K562 (cell line): ENCODE results near the gene CTNNA3. TPM values are rescaled to one million over a fixed set of nuclear protein-coding genes. Genes with fewer than 3 reads are reported as not detected.

Source experiments
- ATAC-seq: fragments of 200-7000 bp; cut with Tn5 transposase; 3 replicates; pipeline ENCODE4 v1.9.1; 2020; ENCODE audit warnings: moderate library complexity
- BruUV-seq: library from RNA; stranded (reverse); fragments of 400-500 nt; replicated peaks from 2 replicates; lab custom pipeline; 2021; lab: Mats Ljungman, UMichigan
- CTCF ChIA-PET: fragments of 300-600 bp; formaldehyde crosslinking; extraction: SDS; loops from one replicate; lab custom pipeline; 2021; ENCODE audit warnings: low intra/inter-chr PET ratio; lab: Yijun Ruan, JAX
- POLR2A ChIA-PET: fragments of 300-600, 350-650 bp; sonication (Branson Sonifier 250); formaldehyde crosslinking; extraction: SDS; loops from one replicate; lab custom pipeline; 2021; ENCODE audit warnings: antibody characterized with exemption, inconsistent platforms; lab: Yijun Ruan, JAX
- DNase-seq, 4 experiments: peaks; one replicate each; pipeline versions ENCODE4 v3.0.0 to v3.0.0-alpha.2; 2011 to 2018; ENCODE audit warnings: low spot score in 3 of 4, mixed read lengths in 3 of 4; ENCODE audit errors: extremely low read depth in 1 of 4
- FAIRE-seq: peaks from 2 replicates; lab custom pipeline; 2011; peaks lifted over from hg19 to GRCh38; lab: Jason Lieb, UNC
- H2AFZ ChIP-seq: 2 replicates; pipeline ENCODE4 v1.6.0; 2011; ENCODE audit warnings: low read depth, low read length, control low read depth, inconsistent platforms
- H3K27ac ChIP-seq: fragments of 200-600 bp; 3 replicates; pipeline ENCODE4 v1.8.0; 2011; ENCODE audit warnings: low read depth, mild to moderate bottlenecking, control low read depth, inconsistent platforms, low read length, moderate library complexity, mixed read lengths; ENCODE audit errors: extremely low read depth
- H3K27me3 ChIP-seq, 2 experiments: fragments of 300-600 bp in 1 of 2; 2 replicates in 1 of 2; 3 replicates in 1 of 2; pipeline versions ENCODE4 v1.6.0 to v1.8.0; 2011; ENCODE audit warnings: inconsistent platforms in 2 of 2, low read length in 2 of 2, mild to moderate bottlenecking in 1 of 2, mixed read lengths in 1 of 2, moderate library complexity in 1 of 2; ENCODE audit not compliant: control insufficient read depth in 2 of 2, insufficient read depth in 2 of 2
- H3K36me3 ChIP-seq: fragments of 300-600 bp; 3 replicates; pipeline ENCODE4 v1.8.0; 2011; ENCODE audit warnings: mild to moderate bottlenecking, low read length, inconsistent platforms; ENCODE audit not compliant: control insufficient read depth, insufficient read depth
- H3K4me1 ChIP-seq, 2 experiments: fragments of 200-600 bp in 1 of 2; replicated peaks in 1 of 2; 2 replicates in 1 of 2; 3 replicates in 1 of 2; pipeline versions ENCODE4 v1.5.1 to v1.8.0; 2011; ENCODE audit warnings: inconsistent platforms in 2 of 2, low read length in 2 of 2, mild to moderate bottlenecking in 1 of 2, mixed read lengths in 1 of 2, moderate library complexity in 1 of 2; ENCODE audit not compliant: control insufficient read depth in 2 of 2, insufficient read depth in 2 of 2
- H3K4me2 ChIP-seq: 2 replicates; pipeline ENCODE4 v1.6.1; 2011; ENCODE audit warnings: low read length, control low read depth, inconsistent platforms, mixed read lengths; ENCODE audit not compliant: insufficient read depth
- H3K4me3 ChIP-seq: fragments of 200-600 bp; sonication (generic), shearing (Covaris generic); 2 replicates; pipeline ENCODE4 v1.5.1; 2016; ENCODE audit warnings: control low read depth, inconsistent platforms
- H3K79me2 ChIP-seq: fragments of 200-600 bp; 3 replicates; pipeline ENCODE4 v1.8.0; 2011; ENCODE audit warnings: low read length, inconsistent platforms; ENCODE audit not compliant: control insufficient read depth, insufficient read depth
- H3K9ac ChIP-seq, 2 experiments: 2 replicates each; pipeline versions ENCODE4 v1.6.0 to v1.6.1; 2011; ENCODE audit warnings: low read depth in 2 of 2, low read length in 2 of 2, control low read depth in 1 of 2, inconsistent platforms in 1 of 2, mild to moderate bottlenecking in 1 of 2, mixed read lengths in 1 of 2; ENCODE audit not compliant: insufficient read depth in 1 of 2
- H3K9me1 ChIP-seq: one replicate; pipeline ENCODE4 v1.6.0; 2011; ENCODE audit warnings: inconsistent platforms, mild to moderate bottlenecking, low read length, moderate library complexity; ENCODE audit not compliant: control insufficient read depth, insufficient read depth
- H3K9me3 ChIP-seq: replicated peaks from 2 replicates; pipeline ENCODE4 v1.5.1; 2011; ENCODE audit warnings: low read depth, low read length, inconsistent platforms; ENCODE audit not compliant: control insufficient read depth, insufficient read depth
- H4K20me1 ChIP-seq: replicated peaks from 2 replicates; pipeline ENCODE4 v1.6.1; 2011; ENCODE audit warnings: low read length, inconsistent platforms, mixed read lengths; ENCODE audit not compliant: control insufficient read depth, insufficient read depth
- ASH1L ChIP-seq: fragments of 450-650 bp; IDR thresholded peaks from 2 replicates; pipeline ENCODE4 v1.6.1; 2018; ENCODE audit warnings: borderline replicate concordance, mild to moderate bottlenecking, low read depth; ENCODE audit not compliant: partially characterized antibody
- COPS2 ChIP-seq: fragments of 450-650 bp; conservative IDR thresholded peaks from 2 replicates; pipeline ENCODE4 v1.6.1; 2016; ENCODE audit warnings: mild to moderate bottlenecking, moderate library complexity
- ERF ChIP-seq: fragments of 450-650 bp; formaldehyde crosslinking; IDR thresholded peaks from 2 replicates; pipeline ENCODE4 v1.4.0; 2020; ENCODE audit warnings: mild to moderate bottlenecking, mixed read lengths
- IFI16 ChIP-seq: fragments of 250-450 bp; sonication (Bioruptor Pico); IDR thresholded peaks from 2 replicates; pipeline ENCODE4 v2.1.2; 2022; ENCODE audit warnings: mild to moderate bottlenecking, inconsistent platforms
- LEF1 ChIP-seq: fragments of 450-650 bp; IDR thresholded peaks from 2 replicates; pipeline ENCODE4 v1.6.1; 2016; ENCODE audit warnings: mild to moderate bottlenecking
- MECOM ChIP-seq: fragments of 250-450 bp; sonication (Bioruptor Pico); IDR thresholded peaks from 2 replicates; pipeline ENCODE4 v1.8.0; 2022; ENCODE audit warnings: inconsistent platforms
- MYBL2 ChIP-seq, 2 experiments: fragments of 450-650 bp in 1 of 2; sonication (generic) in 1 of 2; formaldehyde crosslinking in 1 of 2; IDR thresholded peaks; 2 replicates each; pipeline versions ENCODE4 v1.6.1 to v1.8.1; 2017 to 2022; ENCODE audit warnings: borderline replicate concordance in 1 of 2, inconsistent platforms in 1 of 2, low read depth in 1 of 2, mild to moderate bottlenecking in 1 of 2, missing genetic modification reagents in 1 of 2, moderate library complexity in 1 of 2
- SRSF9 ChIP-seq: fragments of 200-400 bp; formaldehyde crosslinking; IDR thresholded peaks from 2 replicates; pipeline ENCODE4 v1.6.1; 2017; ENCODE audit warnings: low read depth, low read length, borderline replicate concordance
- TAF9B ChIP-seq: fragments of 450-650 bp; IDR thresholded peaks from 2 replicates; pipeline ENCODE4 v1.6.1; 2018; ENCODE audit warnings: mild to moderate bottlenecking; ENCODE audit not compliant: partially characterized antibody
- TEAD2 ChIP-seq: fragments of 450-650 bp; IDR thresholded peaks from 2 replicates; pipeline ENCODE4 v1.6.1; 2016; ENCODE audit warnings: missing genetic modification characterization, control low read depth, missing compliant biosample characterization
- ZNF316 ChIP-seq: fragments of 450-650 bp; IDR thresholded peaks from 2 replicates; pipeline ENCODE4 v1.6.1; 2016
- ZNF324 ChIP-seq: fragments of 250-450 bp; sonication (Bioruptor Pico); IDR thresholded peaks from 2 replicates; pipeline ENCODE4 v1.4.0; 2020; ENCODE audit warnings: mild to moderate bottlenecking
- WGBS: fragments of 100-300 bp; shearing (Covaris generic); methylation state at CpG from one replicate; pipeline ENCODE4 v1.1.6; 2016; ENCODE audit warnings: low coverage, mixed read lengths; ENCODE audit not compliant: insufficient coverage; ENCODE audit errors: missing lambda C conversion rate; 5-methylcytosine and 5-hydroxymethylcytosine counted together
- in situ Hi-C: fragments of 300-500 bp; cut with MboI; formaldehyde crosslinking; loops from 4 replicates; pipeline ENCODE4 v1.15.0; 2018; ENCODE audit warnings: inconsistent platforms, mixed read lengths
- intact Hi-C: fragments of 100-400 bp; cut with micrococcal nuclease; formaldehyde crosslinking; loops from 2 replicates; pipeline ENCODE4 v1.14.2; 2022
- polyA plus RNA-seq, 8 experiments: library from polyadenylated mRNA; depleted of rRNA in 4 of 8; stranded (reverse) in 5 of 8; unstranded in 3 of 8; fragments of >200 nt; fragmentation: Nextera tagmentation in 2 of 8; fragmentation: Illumina TruSeq in 1 of 8; extraction: Ambion mirVana in 2 of 8; extraction: Trizol in 1 of 8; gene quantifications; 2 replicates each; pipeline versions ENCODE4 v1.2.1 to v1.2.3, GENCODE V29; 2011 to 2014; ENCODE audit warnings: inconsistent platforms in 1 of 8, missing spikeins in 1 of 8
- total RNA-seq, 7 experiments: library from RNA; depleted of rRNA in 6 of 7; stranded (reverse); fragments of >200 nt in 6 of 7; fragmentation: Illumina TruSeq in 2 of 7; extraction: Trizol in 2 of 7; gene quantifications; 2 replicates each; pipeline versions ENCODE4 v1.2.1 to v1.2.3, GENCODE V29; 2011 to 2021; ENCODE audit warnings: low replicate concordance in 1 of 7
- TF ChIP-seq, protein P1 (sequence below), 2 experiments: fragments of 250-450 bp in 1 of 2; fragments of 450-650 bp in 1 of 2; sonication (Bioruptor Pico) in 1 of 2; IDR thresholded peaks; 2 replicates each; pipeline versions ENCODE4 v1.6.1 to v1.8.0; 2016 to 2021; ENCODE audit warnings: mild to moderate bottlenecking in 2 of 2, moderate library complexity in 2 of 2, missing compliant biosample characterization in 1 of 2, missing genetic modification characterization in 1 of 2
- TF ChIP-seq, protein P2 (sequence below): sonication (generic); formaldehyde crosslinking; IDR thresholded peaks from 2 replicates; pipeline ENCODE4 v1.4.0; 2020; ENCODE audit warnings: mild to moderate bottlenecking, missing genetic modification reagents
- TF ChIP-seq, protein P3 (sequence below): fragments of 250-450 bp; sonication (Bioruptor Pico); IDR thresholded peaks from 2 replicates; pipeline ENCODE4 v1.8.0; 2022; ENCODE audit warnings: moderate library complexity, mild to moderate bottlenecking, inconsistent platforms

The CTNNA3 gene
- total and polyA plus RNA-seq, 9 of the 15 experiments (the other 6 are each of a cell fraction or from before 2014, with no cell fraction given), result 0.04 TPM; not detected in 8

DNA sequence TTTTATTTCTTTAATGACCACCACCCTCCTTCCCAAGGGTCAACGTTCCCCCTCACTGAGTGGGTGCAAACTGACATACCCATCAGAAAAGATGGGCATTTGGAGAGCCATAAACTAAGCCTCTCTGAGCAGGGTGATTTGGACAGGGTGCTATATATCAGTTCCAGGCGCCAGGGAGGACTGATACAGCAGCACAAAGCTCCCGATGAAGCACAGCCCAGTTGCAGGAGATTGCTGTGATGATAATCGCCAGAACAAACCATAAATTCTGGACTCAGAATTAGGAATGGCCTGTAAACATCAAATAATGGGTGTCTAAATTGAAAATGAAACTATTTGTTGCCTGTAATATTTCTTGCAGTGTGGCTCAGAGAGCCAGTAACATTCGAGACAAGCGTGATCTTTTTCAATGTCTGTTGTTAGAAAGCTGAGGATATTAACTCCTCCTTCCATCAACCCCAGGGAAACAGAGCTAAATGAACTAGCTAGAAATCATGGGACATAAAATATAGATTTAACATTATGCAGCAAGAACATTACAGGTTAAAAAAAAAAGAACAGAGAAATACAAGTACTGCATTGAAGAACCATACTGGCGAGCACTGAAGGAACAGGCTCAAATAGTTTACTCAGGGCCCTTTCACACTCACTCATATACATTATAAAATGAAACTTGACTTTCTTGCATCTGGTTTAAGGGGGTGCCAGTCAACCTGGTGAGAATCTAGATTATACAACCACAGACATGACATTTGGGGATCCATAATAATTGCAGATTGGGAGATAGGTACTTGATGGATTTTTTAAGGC, 907.6 kb downstream of the CTNNA3 start:
- Histone ChIP-seq H3K9me3 (peaks cover 2% of the 10 kb centered on the region; the same call in 1 of the 2 replicates), H3K36me3 (no peaks in the 10 kb centered on the region), H3K9ac (no peak overlapping the region), H3K4me2 (no peak overlapping the region), H3K4me3 (no peak overlapping the region), H3K27ac (no peak overlapping the region), H4K20me1 (no peaks in the 10 kb centered on the region)
- in situ Hi-C loops (no loop called here), intact Hi-C loops (no loop called here)
- BruUV-seq, result no TSS peak
- ATAC-seq, result no peak
- TF ChIP-seq LEF1 (no peak), IFI16 (CRISPR knock-in tag) (no peak), TEAD2 (no peak), SRSF9 (no peak), TAF9B (no peak), ERF (no peak), COPS2 (no peak), ASH1L (no peak), MYBL2 (IDR thresholded peaks at IDR 0.05; ENCODE audit: low read depth) (no peak), MYBL2 (CRISPR knock-in tag; IDR thresholded peaks at IDR 0.05; ENCODE audit: borderline replicate concordance) (no peak), MECOM (CRISPR knock-in tag) (no peak), ZNF316 (no peak), ZNF324 (no peak)
- TF ChIP-seq, protein P1, sequence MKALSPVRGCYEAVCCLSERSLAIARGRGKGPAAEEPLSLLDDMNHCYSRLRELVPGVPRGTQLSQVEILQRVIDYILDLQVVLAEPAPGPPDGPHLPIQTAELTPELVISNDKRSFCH (CRISPR knock-in tag; IDR thresholded peaks at IDR 0.05), result no peak
- TF ChIP-seq, protein P1 (tag; IDR thresholded peaks at IDR 0.05), result no peak
- TF ChIP-seq, protein P2, sequence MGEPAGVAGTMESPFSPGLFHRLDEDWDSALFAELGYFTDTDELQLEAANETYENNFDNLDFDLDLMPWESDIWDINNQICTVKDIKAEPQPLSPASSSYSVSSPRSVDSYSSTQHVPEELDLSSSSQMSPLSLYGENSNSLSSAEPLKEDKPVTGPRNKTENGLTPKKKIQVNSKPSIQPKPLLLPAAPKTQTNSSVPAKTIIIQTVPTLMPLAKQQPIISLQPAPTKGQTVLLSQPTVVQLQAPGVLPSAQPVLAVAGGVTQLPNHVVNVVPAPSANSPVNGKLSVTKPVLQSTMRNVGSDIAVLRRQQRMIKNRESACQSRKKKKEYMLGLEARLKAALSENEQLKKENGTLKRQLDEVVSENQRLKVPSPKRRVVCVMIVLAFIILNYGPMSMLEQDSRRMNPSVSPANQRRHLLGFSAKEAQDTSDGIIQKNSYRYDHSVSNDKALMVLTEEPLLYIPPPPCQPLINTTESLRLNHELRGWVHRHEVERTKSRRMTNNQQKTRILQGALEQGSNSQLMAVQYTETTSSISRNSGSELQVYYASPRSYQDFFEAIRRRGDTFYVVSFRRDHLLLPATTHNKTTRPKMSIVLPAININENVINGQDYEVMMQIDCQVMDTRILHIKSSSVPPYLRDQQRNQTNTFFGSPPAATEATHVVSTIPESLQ, result no peak
- TF ChIP-seq, protein P3, sequence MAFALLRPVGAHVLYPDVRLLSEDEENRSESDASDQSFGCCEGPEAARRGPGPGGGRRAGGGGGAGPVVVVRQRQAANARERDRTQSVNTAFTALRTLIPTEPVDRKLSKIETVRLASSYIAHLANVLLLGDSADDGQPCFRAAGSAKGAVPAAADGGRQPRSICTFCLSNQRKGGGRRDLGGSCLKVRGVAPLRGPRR (CRISPR knock-in tag), result no peak
- TF ChIP-seq, all 486 proteins: peak for 0
- no peaks in the 10 kb centered on the region for H3K9me1 ChIP-seq
- H3K79me2 ChIP-seq, result no peaks in the 10 kb centered on the region
- POLR2A ChIA-PET, result interaction anchor here (0.7 kb wide), 1 partner anchor 121 kb away, joined by 4 read pairs; no protein-coding TSS in a partner anchor
- H2AFZ ChIP-seq, result no peak overlapping the region
- no peaks in the 10 kb centered on the region for H3K27me3 ChIP-seq
- CTCF ChIA-PET, result no interaction called here
- FAIRE-seq, result no peak
- H3K4me1 ChIP-seq, result no peaks in the 10 kb centered on the region
- 1% methylated on average over 7 of the region's 7 CpGs for WGBS
- DNase-seq, result no peak
